HEK293 (cell line): ENCODE results near the gene ERAP2.

Source experiments
- REPIN1 ChIP-seq: fragments of 450-650 bp; formaldehyde crosslinking; IDR thresholded peaks from 2 replicates; pipeline ENCODE4 v1.5.1; 2017; ENCODE audit warnings: missing biosample characterization, missing genetic modification characterization, low read depth
- SALL2 ChIP-seq: fragments of 450-650 bp; formaldehyde crosslinking; IDR thresholded peaks from 2 replicates; pipeline ENCODE4 v1.5.0; 2017; ENCODE audit warnings: missing biosample characterization, mild to moderate bottlenecking, missing genetic modification characterization, borderline replicate concordance
- WT1 ChIP-seq: fragments of 450-650 bp; formaldehyde crosslinking; IDR thresholded peaks from 2 replicates; pipeline ENCODE4 v1.5.1; 2016; ENCODE audit warnings: missing biosample characterization, missing genetic modification characterization
- ZBTB1 ChIP-seq: fragments of 450-650 bp; formaldehyde crosslinking; IDR thresholded peaks from 2 replicates; pipeline ENCODE4 v1.5.1; 2016; ENCODE audit warnings: missing biosample characterization, missing genetic modification characterization
- ZBTB20 ChIP-seq: fragments of 450-650 bp; formaldehyde crosslinking; IDR thresholded peaks from 2 replicates; pipeline ENCODE4 v1.5.1; 2016; ENCODE audit warnings: missing biosample characterization, missing genetic modification characterization
- ZBTB48 ChIP-seq: fragments of 450-650 bp; formaldehyde crosslinking; IDR thresholded peaks from 2 replicates; pipeline ENCODE4 v1.5.1; 2016; ENCODE audit warnings: missing biosample characterization, missing genetic modification characterization
- ZBTB8A ChIP-seq: fragments of 450-650 bp; formaldehyde crosslinking; IDR thresholded peaks from 2 replicates; pipeline ENCODE4 v1.5.1; 2016; ENCODE audit warnings: missing biosample characterization, missing genetic modification characterization
- ZFP41 ChIP-seq: fragments of 450-650 bp; formaldehyde crosslinking; IDR thresholded peaks from 2 replicates; pipeline ENCODE4 v1.5.1; 2016; ENCODE audit warnings: missing biosample characterization, missing genetic modification characterization, borderline replicate concordance
- ZNF112 ChIP-seq: fragments of 450-650 bp; formaldehyde crosslinking; IDR thresholded peaks from 2 replicates; pipeline ENCODE4 v1.5.0; 2017; ENCODE audit warnings: missing biosample characterization, missing genetic modification characterization
- ZNF132 ChIP-seq: fragments of 450-650 bp; formaldehyde crosslinking; IDR thresholded peaks from 2 replicates; pipeline ENCODE4 v1.5.1; 2017; ENCODE audit warnings: missing biosample characterization, missing genetic modification characterization, borderline replicate concordance
- ZNF133 ChIP-seq: fragments of 450-650 bp; formaldehyde crosslinking; IDR thresholded peaks from 2 replicates; pipeline ENCODE4 v1.5.1; 2016; ENCODE audit warnings: missing biosample characterization, missing genetic modification characterization
- ZNF140 ChIP-seq: fragments of 450-650 bp; formaldehyde crosslinking; IDR thresholded peaks from 2 replicates; pipeline ENCODE4 v1.5.1; 2016; ENCODE audit warnings: missing biosample characterization, missing genetic modification characterization
- ZNF155 ChIP-seq: fragments of 450-650 bp; formaldehyde crosslinking; IDR thresholded peaks from 2 replicates; pipeline ENCODE4 v1.5.1; 2016; ENCODE audit warnings: missing biosample characterization, missing genetic modification characterization
- ZNF23 ChIP-seq: fragments of 450-650 bp; formaldehyde crosslinking; IDR thresholded peaks from 2 replicates; pipeline ENCODE4 v1.5.1; 2016; ENCODE audit warnings: missing biosample characterization, missing genetic modification characterization, borderline replicate concordance
- ZNF239 ChIP-seq: fragments of 450-650 bp; formaldehyde crosslinking; IDR thresholded peaks from 2 replicates; pipeline ENCODE4 v1.5.1; 2016; ENCODE audit warnings: missing biosample characterization, missing genetic modification characterization
- ZNF248 ChIP-seq: fragments of 450-650 bp; formaldehyde crosslinking; IDR thresholded peaks from 2 replicates; pipeline ENCODE4 v1.5.1; 2017; ENCODE audit warnings: missing biosample characterization, missing genetic modification characterization
- ZNF341 ChIP-seq: fragments of 450-650 bp; formaldehyde crosslinking; IDR thresholded peaks from 2 replicates; pipeline ENCODE4; 2016; ENCODE audit warnings: low read depth, missing biosample characterization, missing genetic modification characterization
- ZNF416 ChIP-seq: fragments of 450-650 bp; formaldehyde crosslinking; IDR thresholded peaks from 2 replicates; pipeline ENCODE4 v1.5.1; 2016; ENCODE audit warnings: missing biosample characterization, missing genetic modification characterization
- ZNF544 ChIP-seq: fragments of 450-650 bp; formaldehyde crosslinking; IDR thresholded peaks from 2 replicates; pipeline ENCODE4 v1.5.0; 2017; ENCODE audit warnings: missing biosample characterization, missing genetic modification characterization
- ZNF555 ChIP-seq: fragments of 450-650 bp; formaldehyde crosslinking; conservative IDR thresholded peaks from 2 replicates; pipeline ENCODE4 v1.5.1; 2017; ENCODE audit warnings: missing biosample characterization, mild to moderate bottlenecking, missing genetic modification characterization, inconsistent platforms
- ZNF624 ChIP-seq: fragments of 450-650 bp; formaldehyde crosslinking; IDR thresholded peaks from 2 replicates; pipeline ENCODE4 v1.5.1; 2017; ENCODE audit warnings: missing biosample characterization, missing genetic modification characterization
- ZNF701 ChIP-seq: fragments of 450-650 bp; formaldehyde crosslinking; IDR thresholded peaks from 2 replicates; pipeline ENCODE4 v1.5.1; 2016; ENCODE audit warnings: missing biosample characterization, missing genetic modification characterization
- ZNF747 ChIP-seq: fragments of 450-650 bp; formaldehyde crosslinking; IDR thresholded peaks from 2 replicates; pipeline ENCODE4 v1.5.1; 2016; ENCODE audit warnings: missing biosample characterization, missing genetic modification characterization
- ZNF791 ChIP-seq: fragments of 450-650 bp; formaldehyde crosslinking; IDR thresholded peaks from 2 replicates; pipeline ENCODE4 v1.5.1; 2016; ENCODE audit warnings: missing biosample characterization, missing genetic modification characterization
- ZNF792 ChIP-seq: fragments of 450-650 bp; formaldehyde crosslinking; IDR thresholded peaks from 2 replicates; pipeline ENCODE4 v1.5.1; 2016; ENCODE audit warnings: missing biosample characterization, missing genetic modification characterization
- ZSCAN16 ChIP-seq: fragments of 450-650 bp; formaldehyde crosslinking; IDR thresholded peaks from 2 replicates; pipeline ENCODE4 v1.5.1; 2016; ENCODE audit warnings: missing biosample characterization, missing genetic modification characterization
- ZSCAN23 ChIP-seq: fragments of 450-650 bp; formaldehyde crosslinking; IDR thresholded peaks from 2 replicates; pipeline ENCODE4 v1.5.1; 2016; ENCODE audit warnings: missing biosample characterization, missing genetic modification characterization
- TF ChIP-seq, protein P1 (sequence below): fragments of 450-650 bp; IDR thresholded peaks from 2 replicates; pipeline ENCODE4 v1.5.1; 2018; ENCODE audit warnings: missing biosample characterization, mild to moderate bottlenecking, missing genetic modification characterization
- TF ChIP-seq, protein P2 (sequence below): fragments of 450-650 bp; formaldehyde crosslinking; IDR thresholded peaks from 2 replicates; pipeline ENCODE4 v1.5.1; 2016; ENCODE audit warnings: missing biosample characterization, missing genetic modification characterization
- TF ChIP-seq, protein P3 (sequence below): fragments of 450-650 bp; formaldehyde crosslinking; IDR thresholded peaks from 2 replicates; pipeline ENCODE4 v1.5.1; 2016; ENCODE audit warnings: missing biosample characterization, missing genetic modification characterization
- TF ChIP-seq, protein P4 (sequence below): fragments of 450-650 bp; formaldehyde crosslinking; IDR thresholded peaks from 2 replicates; pipeline ENCODE4 v1.5.1; 2016; ENCODE audit warnings: missing biosample characterization, missing genetic modification characterization
- TF ChIP-seq, protein P5 (sequence below): fragments of 450-650 bp; formaldehyde crosslinking; IDR thresholded peaks from 2 replicates; pipeline ENCODE4 v1.5.1; 2017; ENCODE audit warnings: missing biosample characterization, missing genetic modification characterization

Gene ERAP2

DNA sequence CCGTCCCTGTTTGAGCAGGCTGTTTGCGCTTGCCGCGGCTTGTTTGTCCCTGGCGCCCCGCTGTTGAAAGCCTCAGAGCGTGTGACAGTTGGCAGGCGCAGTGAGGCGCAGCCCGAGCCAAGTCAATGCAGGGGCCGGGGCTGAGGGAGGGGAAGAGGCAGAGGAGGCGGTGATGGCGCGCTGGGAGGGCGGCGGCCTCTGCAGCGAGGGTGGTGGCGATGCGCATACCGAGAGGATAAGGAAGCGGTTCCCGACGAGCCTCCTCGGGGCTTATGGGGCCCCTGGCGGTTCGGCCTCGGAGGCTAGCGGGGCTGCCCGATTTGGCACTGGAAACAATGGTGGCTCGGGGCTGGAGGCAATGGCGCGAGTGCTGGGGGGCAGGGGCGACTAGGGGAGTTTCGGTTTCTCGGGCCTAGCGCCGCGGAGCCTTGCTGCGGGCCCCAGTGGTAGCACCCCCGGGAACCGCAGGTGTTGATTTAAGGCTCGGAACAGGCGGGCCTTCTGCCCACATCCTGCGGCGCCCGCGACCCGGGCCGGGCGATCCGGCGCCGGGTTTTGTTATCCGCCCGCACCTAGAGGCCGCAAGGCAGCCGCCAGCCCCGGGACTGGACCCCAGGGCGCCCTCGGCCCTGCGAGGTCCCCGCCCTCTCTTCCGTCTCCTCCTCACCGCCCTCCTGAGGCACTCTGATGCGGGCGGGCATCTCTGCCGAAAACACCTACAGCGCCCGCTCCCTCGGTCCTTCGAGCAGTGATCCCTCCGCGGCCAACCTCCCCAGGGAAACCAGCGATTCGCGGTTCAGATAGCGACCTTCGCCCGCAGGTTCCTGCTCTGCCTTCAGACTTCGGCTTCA lies 58.6 kb downstream of the ERAP2 start (continued):
- TF ChIP-seq, protein P1, sequence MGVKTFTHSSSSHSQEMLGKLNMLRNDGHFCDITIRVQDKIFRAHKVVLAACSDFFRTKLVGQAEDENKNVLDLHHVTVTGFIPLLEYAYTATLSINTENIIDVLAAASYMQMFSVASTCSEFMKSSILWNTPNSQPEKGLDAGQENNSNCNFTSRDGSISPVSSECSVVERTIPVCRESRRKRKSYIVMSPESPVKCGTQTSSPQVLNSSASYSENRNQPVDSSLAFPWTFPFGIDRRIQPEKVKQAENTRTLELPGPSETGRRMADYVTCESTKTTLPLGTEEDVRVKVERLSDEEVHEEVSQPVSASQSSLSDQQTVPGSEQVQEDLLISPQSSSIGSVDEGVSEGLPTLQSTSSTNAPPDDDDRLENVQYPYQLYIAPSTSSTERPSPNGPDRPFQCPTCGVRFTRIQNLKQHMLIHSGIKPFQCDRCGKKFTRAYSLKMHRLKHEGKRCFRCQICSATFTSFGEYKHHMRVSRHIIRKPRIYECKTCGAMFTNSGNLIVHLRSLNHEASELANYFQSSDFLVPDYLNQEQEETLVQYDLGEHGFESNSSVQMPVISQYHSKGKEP (tag by site-specific recombination): peak; percentile 91
- TF ChIP-seq ZNF624 (tag by site-specific recombination) (peak; percentile 53; the same call in 1 of the 2 replicates), ZNF416 (tag by site-specific recombination) (no peak), ZNF791 (tag by site-specific recombination) (no peak), ZNF747 (tag by site-specific recombination) (no peak), ZNF140 (tag by site-specific recombination) (no peak), ZBTB48 (peak; percentile 94), ZNF555 (tag by site-specific recombination) (no peak), SALL2 (tag by site-specific recombination) (no peak), ZNF239 (tag by site-specific recombination) (peak; percentile 66; the same call in 1 of the 2 replicates), ZNF248 (tag by site-specific recombination) (no peak), ZSCAN23 (peak; percentile 91; the same call in 1 of the 2 replicates), ZNF132 (tag by site-specific recombination) (no peak), ZNF341 (tag by site-specific recombination) (peak; percentile 83), ZFP41 (tag by site-specific recombination) (no peak), ZNF112 (tag by site-specific recombination) (no peak), REPIN1 (tag by site-specific recombination) (0 out of 2 replicates have a peak, but pooled peaks have one; percentile 29), ZNF155 (no peak), ZNF23 (tag by site-specific recombination) (0 out of 2 replicates have a peak, but pooled peaks have one; percentile 8), ZNF792 (tag by site-specific recombination) (no peak), ZBTB1 (tag by site-specific recombination) (no peak; the same call in 1 of the 2 replicates), ZSCAN16 (tag by site-specific recombination) (peak; percentile 37; the same call in 1 of the 2 replicates), ZNF133 (tag by site-specific recombination) (no peak), ZBTB8A (tag by site-specific recombination) (peak; percentile 100), ZNF544 (tag by site-specific recombination) (no peak), ZNF701 (no peak), WT1 (tag by site-specific recombination) (peak; percentile 88), ZBTB20 (tag by site-specific recombination) (peak; percentile 100)
- TF ChIP-seq, protein P2, sequence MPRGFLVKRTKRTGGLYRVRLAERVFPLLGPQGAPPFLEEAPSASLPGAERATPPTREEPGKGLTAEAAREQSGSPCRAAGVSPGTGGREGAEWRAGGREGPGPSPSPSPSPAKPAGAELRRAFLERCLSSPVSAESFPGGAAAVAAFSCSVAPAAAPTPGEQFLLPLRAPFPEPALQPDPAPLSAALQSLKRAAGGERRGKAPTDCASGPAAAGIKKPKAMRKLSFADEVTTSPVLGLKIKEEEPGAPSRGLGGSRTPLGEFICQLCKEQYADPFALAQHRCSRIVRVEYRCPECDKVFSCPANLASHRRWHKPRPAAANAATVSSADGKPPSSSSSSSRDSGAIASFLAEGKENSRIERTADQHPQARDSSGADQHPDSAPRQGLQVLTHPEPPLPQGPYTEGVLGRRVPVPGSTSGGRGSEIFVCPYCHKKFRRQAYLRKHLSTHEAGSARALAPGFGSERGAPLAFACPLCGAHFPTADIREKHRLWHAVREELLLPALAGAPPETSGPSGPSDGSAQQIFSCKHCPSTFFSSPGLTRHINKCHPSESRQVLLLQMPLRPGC: peak; percentile 79
- TF ChIP-seq, protein P3, sequence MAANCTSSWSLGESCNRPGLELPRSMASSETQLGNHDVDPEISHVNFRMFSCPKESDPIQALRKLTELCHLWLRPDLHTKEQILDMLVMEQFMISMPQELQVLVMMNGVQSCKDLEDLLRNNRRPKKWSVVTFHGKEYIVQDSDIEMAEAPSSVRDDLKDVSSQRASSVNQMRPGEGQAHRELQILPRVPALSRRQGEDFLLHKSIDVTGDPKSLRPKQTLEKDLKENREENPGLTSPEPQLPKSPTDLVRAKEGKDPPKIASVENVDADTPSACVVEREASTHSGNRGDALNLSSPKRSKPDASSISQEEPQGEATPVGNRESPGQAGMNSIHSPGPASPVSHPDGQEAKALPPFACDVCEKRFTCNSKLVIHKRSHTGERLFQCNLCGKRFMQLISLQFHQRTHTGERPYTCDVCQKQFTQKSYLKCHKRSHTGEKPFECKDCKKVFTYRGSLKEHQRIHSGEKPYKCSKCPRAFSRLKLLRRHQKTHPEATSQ (tag by site-specific recombination): peak; percentile 94; the same call in 1 of the 2 replicates
- TF ChIP-seq, protein P4, sequence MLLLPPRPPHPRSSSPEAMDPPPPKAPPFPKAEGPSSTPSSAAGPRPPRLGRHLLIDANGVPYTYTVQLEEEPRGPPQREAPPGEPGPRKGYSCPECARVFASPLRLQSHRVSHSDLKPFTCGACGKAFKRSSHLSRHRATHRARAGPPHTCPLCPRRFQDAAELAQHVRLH (tag by site-specific recombination): peak; percentile 69
- TF ChIP-seq, protein P5, sequence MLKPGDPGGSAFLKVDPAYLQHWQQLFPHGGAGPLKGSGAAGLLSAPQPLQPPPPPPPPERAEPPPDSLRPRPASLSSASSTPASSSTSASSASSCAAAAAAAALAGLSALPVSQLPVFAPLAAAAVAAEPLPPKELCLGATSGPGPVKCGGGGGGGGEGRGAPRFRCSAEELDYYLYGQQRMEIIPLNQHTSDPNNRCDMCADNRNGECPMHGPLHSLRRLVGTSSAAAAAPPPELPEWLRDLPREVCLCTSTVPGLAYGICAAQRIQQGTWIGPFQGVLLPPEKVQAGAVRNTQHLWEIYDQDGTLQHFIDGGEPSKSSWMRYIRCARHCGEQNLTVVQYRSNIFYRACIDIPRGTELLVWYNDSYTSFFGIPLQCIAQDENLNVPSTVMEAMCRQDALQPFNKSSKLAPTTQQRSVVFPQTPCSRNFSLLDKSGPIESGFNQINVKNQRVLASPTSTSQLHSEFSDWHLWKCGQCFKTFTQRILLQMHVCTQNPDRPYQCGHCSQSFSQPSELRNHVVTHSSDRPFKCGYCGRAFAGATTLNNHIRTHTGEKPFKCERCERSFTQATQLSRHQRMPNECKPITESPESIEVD (tag by site-specific recombination): no peak
